Cardiac muscle cell (in vitro differentiated cells and primary cell): ENCODE results near the gene CCDC167. TPM values are rescaled to one million over a fixed set of nuclear protein-coding genes. Genes with fewer than 3 reads are reported as not detected.

Source experiments
- DNase-seq, 2 donors: peaks; one replicate each; pipeline versions ENCODE4 v3.0.0 to v3.0.0-alpha.2; 2010 to 2017; ENCODE audit warnings: low read depth in 1 of 2, low spot score in 1 of 2
- H3K27ac ChIP-seq: fragments of 200-600 bp; sonication (generic); 2 replicates; pipeline ENCODE4 v1.5.1; 2016
- H3K27me3 ChIP-seq: fragments of 200-600 bp; sonication (generic); 2 replicates; pipeline ENCODE4 v1.6.0; 2016; ENCODE audit warnings: control low read depth
- H3K36me3 ChIP-seq: fragments of 200-600 bp; sonication (generic); 2 replicates; pipeline ENCODE4 v1.5.1; 2016; ENCODE audit warnings: control low read depth
- H3K4me1 ChIP-seq: fragments of 200-600 bp; sonication (generic); 2 replicates; pipeline ENCODE4 v1.8.1; 2017; ENCODE audit warnings: low read depth, mild to moderate bottlenecking, mixed run types
- H3K4me3 ChIP-seq: fragments of 200-600 bp; sonication (generic); 2 replicates; pipeline ENCODE4 v1.5.1; 2016; ENCODE audit warnings: mild to moderate bottlenecking
- H3K9me3 ChIP-seq: fragments of 200-600 bp; sonication (generic); 2 replicates; pipeline ENCODE4 v1.5.1; 2017; ENCODE audit warnings: low read depth, mild to moderate bottlenecking, control low read depth
- CTCF ChIP-seq: IDR thresholded peaks from 2 replicates; pipeline ENCODE4 v1.5.1; 2012; ENCODE audit warnings: low read depth, mild to moderate bottlenecking, low read length
- polyA plus RNA-seq: library from polyadenylated mRNA; unstranded; fragments of >200 nt; fragmentation: Nextera tagmentation; extraction: Ambion mirVana; gene quantifications from 2 replicates; pipeline ENCODE4 v1.2.1, GENCODE V29; 2016
- total RNA-seq: library from RNA; depleted of rRNA; stranded (reverse); fragments of >200 nt; gene quantifications from 2 replicates; pipeline ENCODE4 v1.2.3, GENCODE V29; 2016

CCDC167 gene
- total and polyA plus RNA-seq, 2 experiments from 2014 or later, result 48.5 to 99.2 TPM

DNA sequence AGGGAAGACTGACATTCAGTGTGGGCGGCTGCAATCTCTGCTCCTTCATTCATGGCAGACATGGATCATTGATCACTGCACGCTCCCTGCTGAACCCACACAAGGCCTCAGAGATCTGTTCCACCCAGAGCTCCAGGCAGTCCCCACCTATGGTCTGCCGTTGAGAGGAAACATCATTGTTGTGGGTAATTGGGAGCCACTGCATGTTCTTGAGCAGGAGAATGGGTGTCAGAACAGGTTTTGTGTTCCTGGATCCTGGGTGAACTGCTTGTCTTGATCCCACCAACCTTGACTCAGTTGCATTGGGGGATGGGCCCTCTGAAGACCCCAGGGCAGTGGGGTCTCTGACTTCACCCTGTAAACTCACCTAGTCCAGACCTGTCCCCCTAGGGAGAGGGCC, 23.1 kb upstream of the CCDC167 start:
- Histone ChIP-seq H3K36me3 (no peaks in the 10 kb centered on the region), H3K27ac (no peak overlapping the region), H3K27me3 (peaks cover 7% of the 10 kb centered on the region), H3K4me3 (no peak overlapping the region), H3K9me3 (no peaks in the 10 kb centered on the region), H3K4me1 (no peaks in the 10 kb centered on the region)
- DNase-seq, result no peak
- TF ChIP-seq CTCF, result no peak

DNA sequence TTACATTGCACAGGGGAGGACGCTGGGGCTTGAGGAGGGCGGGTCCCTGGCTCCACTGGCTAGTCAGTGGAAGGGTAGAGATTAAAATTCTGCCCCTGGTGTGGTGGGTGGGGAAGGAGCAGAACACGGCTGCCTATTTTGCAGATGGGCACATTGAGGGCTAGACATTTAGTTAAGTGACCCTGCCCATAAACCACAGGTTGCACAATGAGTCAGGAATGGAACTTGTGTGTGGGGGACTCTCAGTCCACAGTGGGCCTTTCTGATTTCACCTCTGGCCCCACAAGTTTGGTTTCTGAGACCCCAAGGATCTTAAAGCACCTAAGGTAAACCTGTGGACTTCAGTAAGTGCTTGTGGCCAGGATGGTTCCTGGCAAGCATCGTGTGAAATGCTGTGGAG, 22.0 kb upstream of the CCDC167 start:
- H3K36me3 ChIP-seq, result no peaks in the 10 kb centered on the region
- H3K27me3 ChIP-seq, result no peaks in the 10 kb centered on the region
- H3K4me1 ChIP-seq, result no peaks in the 10 kb centered on the region
- no peak overlapping the region for H3K27ac ChIP-seq
- no peaks in the 10 kb centered on the region for H3K9me3 ChIP-seq
- no peak overlapping the region for H3K4me3 ChIP-seq
- TF ChIP-seq CTCF, result no peak
- no peak for DNase-seq

DNA sequence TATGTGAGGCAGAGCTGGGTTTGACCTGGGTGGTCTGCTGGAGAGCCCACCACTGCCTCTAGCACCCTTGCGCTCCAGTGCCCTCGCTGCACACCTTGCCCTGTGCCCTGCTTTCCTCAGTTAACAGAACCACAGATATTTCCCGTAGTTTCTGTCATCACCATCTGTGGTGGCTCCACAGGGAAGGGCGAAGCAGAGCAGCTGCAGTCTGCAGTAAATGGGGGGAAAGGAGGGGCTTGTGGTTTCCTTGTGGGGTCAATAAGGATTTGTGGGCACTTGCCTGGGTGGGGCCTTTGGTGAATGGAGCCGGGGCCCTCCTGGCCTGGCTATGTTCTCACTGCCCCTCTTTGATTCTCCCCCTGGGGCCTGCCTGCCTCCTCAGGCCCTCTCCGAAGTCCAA, 21.2 kb upstream of the CCDC167 start:
- Histone ChIP-seq H3K27ac (no peak overlapping the region), H3K27me3 (no peaks in the 10 kb centered on the region), H3K4me1 (no peaks in the 10 kb centered on the region), H3K9me3 (no peaks in the 10 kb centered on the region), H3K36me3 (no peaks in the 10 kb centered on the region), H3K4me3 (no peak overlapping the region)
- DNase-seq, result no peak
- no peak for TF ChIP-seq CTCF

DNA sequence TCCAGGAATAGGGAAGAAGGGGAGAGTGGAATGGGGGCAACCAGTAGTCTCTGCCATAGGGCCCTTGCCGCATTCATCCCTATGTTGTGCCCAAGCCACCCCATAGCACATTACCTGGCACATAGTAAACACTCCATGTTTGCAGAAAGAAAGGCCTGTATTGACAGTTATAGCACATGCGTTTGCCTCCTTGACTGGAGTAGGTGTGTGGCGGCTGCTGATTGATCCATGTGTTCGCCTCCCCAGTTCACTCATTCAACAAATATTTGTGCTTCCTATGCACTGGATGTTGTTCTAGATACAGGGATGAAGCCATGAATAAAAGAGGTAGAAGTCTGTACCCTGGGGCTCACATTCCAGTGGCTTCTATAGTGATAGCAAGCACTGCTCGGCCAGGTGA, 19.8 kb upstream of the CCDC167 start:
- Histone ChIP-seq H3K27ac (no peak overlapping the region), H3K36me3 (no peaks in the 10 kb centered on the region), H3K4me3 (no peak overlapping the region), H3K4me1 (no peaks in the 10 kb centered on the region), H3K27me3 (peaks cover 3% of the 10 kb centered on the region), H3K9me3 (no peaks in the 10 kb centered on the region)
- no peak for TF ChIP-seq CTCF
- DNase-seq, result no peak

DNA sequence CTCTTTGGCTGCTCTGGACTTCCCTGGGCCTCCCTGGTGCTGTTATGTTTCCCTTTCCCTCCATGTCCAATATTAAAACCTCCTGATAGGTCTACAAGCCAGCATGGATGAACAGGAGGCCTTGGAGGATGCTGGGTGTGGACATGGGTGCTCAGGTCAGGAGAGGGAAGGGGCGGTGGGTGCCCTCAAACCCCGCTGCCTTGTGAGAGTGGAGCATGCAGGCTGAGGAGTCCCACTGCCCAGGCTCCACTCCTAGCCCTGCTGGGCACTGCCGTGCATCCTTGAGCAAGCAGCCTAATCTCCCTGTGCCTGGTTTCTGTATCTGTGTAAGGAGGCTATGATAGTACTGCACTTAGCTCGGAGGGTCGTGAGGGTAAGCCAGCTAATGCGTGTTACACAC, 18.4 kb upstream of the CCDC167 start:
- H3K4me3 ChIP-seq, result no peak overlapping the region
- H3K9me3 ChIP-seq, result no peaks in the 10 kb centered on the region
- no peak for TF ChIP-seq CTCF
- no peak for DNase-seq
- no peak overlapping the region for H3K27ac ChIP-seq
- peaks cover 17% of the 10 kb centered on the region for H3K27me3 ChIP-seq
- peaks cover 1% of the 10 kb centered on the region for H3K4me1 ChIP-seq
- no peaks in the 10 kb centered on the region for H3K36me3 ChIP-seq

DNA sequence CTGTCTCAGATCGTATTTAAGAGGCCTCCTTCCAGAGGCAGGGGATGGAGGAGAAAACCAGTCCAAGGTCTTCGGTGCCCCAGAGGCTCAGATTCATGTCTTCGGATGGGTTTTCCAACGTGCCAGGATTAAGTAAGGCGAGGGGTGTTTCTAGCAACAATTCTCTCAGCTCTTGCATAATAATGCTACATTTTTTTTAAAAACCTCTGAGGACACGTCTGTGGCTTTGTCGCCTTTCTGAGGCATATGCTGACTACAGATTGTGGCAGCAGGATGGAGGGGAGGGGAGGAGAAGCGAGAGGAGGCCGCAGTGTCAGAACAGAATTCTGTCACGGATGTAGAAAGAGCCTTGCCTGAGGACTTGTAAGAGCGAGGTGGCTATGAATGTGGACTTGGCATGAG, 17.7 kb upstream of the CCDC167 start:
- no peaks in the 10 kb centered on the region for H3K9me3 ChIP-seq
- H3K27me3 ChIP-seq, result peaks cover 24% of the 10 kb centered on the region
- no peak for DNase-seq
- no peak for TF ChIP-seq CTCF
- no peak overlapping the region for H3K4me3 ChIP-seq
- no peaks in the 10 kb centered on the region for H3K36me3 ChIP-seq
- H3K27ac ChIP-seq, result no peak overlapping the region
- peaks cover 7% of the 10 kb centered on the region for H3K4me1 ChIP-seq
